GM23338 (cell line): ENCODE measurements around the gene SNX9.

Source experiments
- CTCF ChIP-seq, 2 experiments: fragments of 200-600 bp in 1 of 2; sonication (generic) in 1 of 2; conservative IDR thresholded peaks; 2 replicates each; pipeline versions ENCODE4 v1.5.1 to v1.6.1; 2016 to 2017; ENCODE audit warnings: antibody characterized with exemption in 2 of 2, low read depth in 2 of 2, mild to moderate bottlenecking in 2 of 2, moderate library complexity in 1 of 2
- POLR2AphosphoS5 ChIP-seq: IDR thresholded peaks from 2 replicates; pipeline ENCODE4 v1.6.1; 2016; ENCODE audit warnings: antibody characterized with exemption, low read depth
- ZNF114 ChIP-seq: fragments of 250-450 bp; sonication (Bioruptor Pico); IDR thresholded peaks from 2 replicates; pipeline ENCODE4 v1.5.0; 2020; ENCODE audit warnings: mild to moderate bottlenecking, moderate library complexity

- TF ChIP-seq CTCF (conservative IDR thresholded peaks at IDR 0.05; ENCODE audit: low read depth in 2 of 2) (no peak), POLR2AphosphoS5 (no peak), ZNF114 (CRISPR knock-in tag) (no peak)
Observed at GRCh38 chr6:157838718-157839430, 15.8 kb downstream of the SNX9 start.
